ENCODE measurements around the gene CTNNA3. TPM values are rescaled to one million over a fixed set of nuclear protein-coding genes. Genes with fewer than 3 reads are reported as not detected.

Gene CTNNA3
- total and polyA plus RNA-seq, 3 donors from 2014 or later, result 17.8 to 19.4 (median 18.3) TPM

DNA sequence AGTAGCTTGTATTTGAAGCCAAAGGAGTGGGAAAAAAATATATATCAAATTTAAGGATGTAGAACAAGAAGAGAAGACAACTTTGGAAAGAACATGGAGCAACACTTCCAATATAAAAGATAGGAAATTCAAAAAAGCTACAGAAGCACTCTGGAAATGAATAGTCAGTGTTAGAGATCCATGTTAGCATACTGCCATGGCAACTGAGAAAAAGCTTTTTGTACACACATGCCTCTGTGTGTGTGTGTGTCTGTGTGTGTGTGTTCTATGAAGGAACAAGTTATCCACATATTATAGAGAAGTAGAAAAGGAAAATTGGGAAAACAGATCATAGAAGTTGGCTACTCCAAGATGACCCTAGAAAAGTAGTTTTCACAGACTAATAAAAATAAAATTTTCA, 673.9 kb downstream of the CTNNA3 start:
- Histone ChIP-seq H3K4me3 (no peak overlapping the region), H3K27ac (no peak overlapping the region), H3K9me3 (no peaks in the 10 kb centered on the region), H3K4me1 (no peaks in the 10 kb centered on the region), H3K36me3 (ENCODE audit: low read depth, missing control alignments) (no peaks in the 10 kb centered on the region), H3K27me3 (no peaks in the 10 kb centered on the region)
- intact Hi-C loops (cut with DNase I; ENCODE audit: low total_unique reads), result no loop called here
- TF ChIP-seq, protein P1, sequence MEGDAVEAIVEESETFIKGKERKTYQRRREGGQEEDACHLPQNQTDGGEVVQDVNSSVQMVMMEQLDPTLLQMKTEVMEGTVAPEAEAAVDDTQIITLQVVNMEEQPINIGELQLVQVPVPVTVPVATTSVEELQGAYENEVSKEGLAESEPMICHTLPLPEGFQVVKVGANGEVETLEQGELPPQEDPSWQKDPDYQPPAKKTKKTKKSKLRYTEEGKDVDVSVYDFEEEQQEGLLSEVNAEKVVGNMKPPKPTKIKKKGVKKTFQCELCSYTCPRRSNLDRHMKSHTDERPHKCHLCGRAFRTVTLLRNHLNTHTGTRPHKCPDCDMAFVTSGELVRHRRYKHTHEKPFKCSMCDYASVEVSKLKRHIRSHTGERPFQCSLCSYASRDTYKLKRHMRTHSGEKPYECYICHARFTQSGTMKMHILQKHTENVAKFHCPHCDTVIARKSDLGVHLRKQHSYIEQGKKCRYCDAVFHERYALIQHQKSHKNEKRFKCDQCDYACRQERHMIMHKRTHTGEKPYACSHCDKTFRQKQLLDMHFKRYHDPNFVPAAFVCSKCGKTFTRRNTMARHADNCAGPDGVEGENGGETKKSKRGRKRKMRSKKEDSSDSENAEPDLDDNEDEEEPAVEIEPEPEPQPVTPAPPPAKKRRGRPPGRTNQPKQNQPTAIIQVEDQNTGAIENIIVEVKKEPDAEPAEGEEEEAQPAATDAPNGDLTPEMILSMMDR (IDR thresholded peaks at IDR 0.05), result no peak
- TF ChIP-seq POLR2A (IDR thresholded peaks at IDR 0.05), result no peak
- no peak for DNase-seq

DNA sequence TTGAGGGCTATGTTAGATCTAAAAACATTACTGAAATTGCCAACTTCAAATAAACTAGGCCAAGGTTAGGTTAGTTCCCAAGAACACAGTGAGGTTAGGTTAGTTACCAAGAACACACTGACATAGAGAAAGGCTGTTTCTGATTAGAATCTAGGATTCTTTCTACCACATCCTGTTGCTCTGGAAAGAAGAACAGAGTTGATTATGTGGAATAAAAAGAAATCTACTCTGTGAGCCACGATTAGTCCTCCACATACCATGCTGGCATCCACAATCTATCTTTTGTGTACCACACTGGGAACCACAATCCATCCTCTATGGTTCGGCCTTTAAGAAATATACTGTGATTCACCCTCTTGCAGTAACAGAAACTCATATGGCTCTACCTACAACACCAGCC, 678.8 kb downstream of the CTNNA3 start:
- intact Hi-C loops (cut with DNase I; ENCODE audit: low total_unique reads), result no loop called here
- H3K4me3 ChIP-seq, result no peak overlapping the region
- no peaks in the 10 kb centered on the region for H3K27me3 ChIP-seq
- TF ChIP-seq POLR2A (IDR thresholded peaks at IDR 0.05), result no peak
- TF ChIP-seq, protein P1 (IDR thresholded peaks at IDR 0.05), result no peak
- no peaks in the 10 kb centered on the region for H3K9me3 ChIP-seq
- WGBS, 2 donors, result 72 to 79% methylated on average over 2 of the region's 2 CpGs
- H3K36me3 ChIP-seq (ENCODE audit: low read depth, missing control alignments), result no peaks in the 10 kb centered on the region
- no peaks in the 10 kb centered on the region for H3K4me1 ChIP-seq
- no peak for DNase-seq
- H3K27ac ChIP-seq, result no peak overlapping the region

DNA sequence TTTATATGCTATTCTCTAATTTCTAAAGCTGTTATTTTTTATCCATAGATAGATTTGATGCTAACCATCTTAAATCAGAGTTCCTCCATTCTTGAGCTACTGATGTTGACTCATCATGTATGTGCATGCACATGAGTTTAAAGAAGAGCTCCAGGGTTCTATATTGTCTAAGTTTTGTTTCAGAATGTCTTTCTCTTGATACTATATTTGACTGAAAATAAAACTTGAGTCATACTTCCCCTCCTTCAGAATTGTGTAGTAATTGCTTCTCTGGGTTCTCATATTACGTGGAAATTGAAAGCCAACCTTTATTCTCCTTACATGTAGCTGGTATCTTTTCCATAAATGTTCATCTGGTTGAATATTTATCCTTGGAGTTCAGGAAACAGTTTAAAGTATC, 680.8 kb downstream of the CTNNA3 start:
- Histone ChIP-seq H3K9me3 (no peaks in the 10 kb centered on the region), H3K27ac (no peak overlapping the region), H3K27me3 (no peaks in the 10 kb centered on the region), H3K4me3 (no peak overlapping the region), H3K4me1 (no peaks in the 10 kb centered on the region), H3K36me3 (ENCODE audit: low read depth, missing control alignments) (no peaks in the 10 kb centered on the region)
- no peak for DNase-seq
- TF ChIP-seq POLR2A (IDR thresholded peaks at IDR 0.05), result no peak
- TF ChIP-seq, protein P1 (IDR thresholded peaks at IDR 0.05), result no peak
- intact Hi-C loops (cut with DNase I; ENCODE audit: low total_unique reads), result no loop called here
- 81 to 88% methylated on average over 1 of the region's 1 CpG for WGBS, 2 donors

DNA sequence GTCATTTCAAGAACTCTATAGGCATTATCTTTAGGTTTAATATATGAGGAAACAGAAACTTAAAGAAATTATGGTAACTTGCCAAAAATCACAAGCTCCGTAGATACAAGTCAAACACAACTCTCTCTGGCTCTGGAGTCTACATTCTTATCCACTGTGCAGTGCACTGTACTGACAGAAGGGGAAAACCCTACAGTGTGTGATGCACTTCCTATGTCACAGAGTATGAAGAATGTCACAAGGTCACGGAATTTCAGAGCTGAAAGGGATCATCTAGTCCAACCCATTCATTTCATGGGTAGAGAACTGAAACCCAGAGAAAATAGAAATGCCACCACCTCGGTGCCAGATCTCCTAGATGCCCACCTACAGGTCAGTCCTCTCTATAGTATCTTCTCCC, 684.0 kb downstream of the CTNNA3 start:
- intact Hi-C loops (cut with DNase I; ENCODE audit: low total_unique reads), result no loop called here
- TF ChIP-seq, protein P1 (IDR thresholded peaks at IDR 0.05), result no peak
- no peak for TF ChIP-seq POLR2A (IDR thresholded peaks at IDR 0.05)
- Histone ChIP-seq H3K27ac (no peak overlapping the region), H3K27me3 (no peaks in the 10 kb centered on the region), H3K4me3 (no peak overlapping the region), H3K4me1 (no peaks in the 10 kb centered on the region), H3K9me3 (no peaks in the 10 kb centered on the region), H3K36me3 (ENCODE audit: low read depth, missing control alignments) (no peaks in the 10 kb centered on the region)
- 80 to 93% methylated on average over 3 of the region's 3 CpGs for WGBS, 2 donors
- DNase-seq, result no peak

DNA sequence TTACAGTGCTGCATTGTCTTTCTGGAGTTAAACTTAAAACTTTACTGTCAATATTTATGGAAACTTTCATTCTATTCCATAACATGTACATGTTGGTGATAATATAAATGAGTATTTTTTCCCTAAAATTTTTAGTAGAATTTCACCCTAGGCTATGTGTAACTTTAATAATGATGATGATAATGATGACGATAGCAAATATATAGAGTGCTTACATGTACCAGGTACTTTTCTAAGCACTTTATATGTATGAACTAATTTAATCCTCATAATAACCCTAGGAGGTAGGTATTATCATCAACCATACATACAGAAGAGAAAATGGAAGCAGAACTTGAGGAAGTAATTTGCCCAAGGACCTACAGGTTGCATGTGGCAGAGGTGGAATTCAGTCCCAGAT, 684.5 kb downstream of the CTNNA3 start:
- WGBS, 2 donors, result 95 to 100% methylated on average over 1 of the region's 1 CpG
- Histone ChIP-seq H3K36me3 (ENCODE audit: low read depth, missing control alignments) (no peaks in the 10 kb centered on the region), H3K9me3 (no peaks in the 10 kb centered on the region), H3K4me3 (no peak overlapping the region), H3K27ac (no peak overlapping the region), H3K4me1 (no peaks in the 10 kb centered on the region), H3K27me3 (no peaks in the 10 kb centered on the region)
- intact Hi-C loops (cut with DNase I; ENCODE audit: low total_unique reads), result no loop called here
- TF ChIP-seq, protein P1 (IDR thresholded peaks at IDR 0.05), result no peak
- TF ChIP-seq POLR2A (IDR thresholded peaks at IDR 0.05), result no peak
- DNase-seq, result no peak

All from testis (tissue), 3 donors.